CD8-positive, alpha-beta memory T cell (primary cell): ENCODE results near the gene TMSB15A. TPM values are rescaled to one million over a fixed set of nuclear protein-coding genes. Genes with fewer than 3 reads are reported as not detected.
"Not testable (repeated sequence)": the region's sequence is repeated elsewhere in the genome, so short reads cannot be mapped to it uniquely, and the experiment has no call there.

Experiments used
- CTCF ChIA-PET: fragments of 350-600 bp; sonication (Branson Sonifier 250); formaldehyde crosslinking; loops from one replicate; lab custom pipeline; 2021; ENCODE audit warnings: antibody characterized with exemption; lab: Charles Lee
- POLR2A ChIA-PET: fragments of 350-600 bp; sonication (Branson Sonifier 250); formaldehyde crosslinking; loops from one replicate; lab custom pipeline; 2021; ENCODE audit warnings: antibody characterized with exemption; lab: Charles Lee
- DNase-seq, 5 donors: peaks; one replicate each; pipeline versions ENCODE4 v3.0.0 to v3.0.0-alpha.2; 2020 to 2022; ENCODE audit warnings: mixed read lengths in 1 of 5
- H3K27ac ChIP-seq: one replicate; pipeline ENCODE4 v1.7.0; 2013; ENCODE audit warnings: low read depth, mild to moderate bottlenecking, low read length, moderate library complexity
- H3K27me3 ChIP-seq: 2 replicates; pipeline ENCODE4 v1.7.0; 2013; ENCODE audit warnings: low read length, mild to moderate bottlenecking; ENCODE audit not compliant: insufficient read depth, poor library complexity, severe bottlenecking
- H3K36me3 ChIP-seq: 2 replicates; pipeline ENCODE4 v1.7.0; 2013; ENCODE audit warnings: mild to moderate bottlenecking, low read length, moderate library complexity; ENCODE audit not compliant: insufficient read depth
- H3K4me1 ChIP-seq: 2 replicates; pipeline ENCODE4 v1.7.0; 2013; ENCODE audit warnings: mild to moderate bottlenecking, low read length, moderate library complexity; ENCODE audit not compliant: insufficient read depth
- H3K4me3 ChIP-seq: 2 replicates; pipeline ENCODE4 v1.7.0; 2013; ENCODE audit warnings: mild to moderate bottlenecking, low read length
- H3K9me3 ChIP-seq: 2 replicates; pipeline ENCODE4 v1.7.0; 2013; ENCODE audit warnings: mild to moderate bottlenecking, low read length
- H3K27ac Mint-ChIP-seq, 8 donors: one replicate each; pipeline ENCODE4 v1.8.0; 2020 to 2021; ENCODE audit warnings: mixed read lengths in 8 of 8, mild to moderate bottlenecking in 6 of 8, inconsistent platforms in 3 of 8, moderate library complexity in 3 of 8
- H3K27me3 Mint-ChIP-seq, 2 donors: one replicate each; pipeline ENCODE4 v1.8.0; 2020 to 2021; ENCODE audit warnings: mixed read lengths in 2 of 2, mild to moderate bottlenecking in 1 of 2, moderate library complexity in 1 of 2
- H3K36me3 Mint-ChIP-seq, 3 donors: one replicate each; pipeline ENCODE4 v1.8.0; 2020 to 2021; ENCODE audit warnings: mixed read lengths in 3 of 3, inconsistent platforms in 1 of 3, mild to moderate bottlenecking in 1 of 3
- H3K4me1 Mint-ChIP-seq, 3 donors: one replicate each; pipeline ENCODE4 v1.8.0; 2020 to 2021; ENCODE audit warnings: mixed read lengths in 3 of 3, inconsistent platforms in 1 of 3, mild to moderate bottlenecking in 1 of 3
- H3K4me3 Mint-ChIP-seq, 7 donors: one replicate each; pipeline ENCODE4 v1.8.0; 2020 to 2021; ENCODE audit warnings: mixed read lengths in 7 of 7, mild to moderate bottlenecking in 6 of 7, moderate library complexity in 4 of 7, inconsistent platforms in 2 of 7
- H3K9me3 Mint-ChIP-seq, 5 donors: one replicate each; pipeline ENCODE4 v1.8.0; 2020 to 2022; ENCODE audit warnings: mixed read lengths in 5 of 5, mild to moderate bottlenecking in 3 of 5, moderate library complexity in 2 of 5, inconsistent platforms in 1 of 5
- polyA plus RNA-seq: library from polyadenylated mRNA; unstranded; fragments of 300-500 nt; fragmentation: Illumina TruSeq; gene quantifications from one replicate; pipeline ENCODE4 v1.2.3, GENCODE V29; 2021
- total RNA-seq, 2 experiments: library from RNA; stranded (reverse); gene quantifications; one replicate each; pipeline ENCODE4 v1.2.3, GENCODE V29; 2021

The TMSB15A gene
- total and polyA plus RNA-seq, 3 experiments from 2014 or later: 0.33 to 0.49 TPM; not detected in 1

DNA sequence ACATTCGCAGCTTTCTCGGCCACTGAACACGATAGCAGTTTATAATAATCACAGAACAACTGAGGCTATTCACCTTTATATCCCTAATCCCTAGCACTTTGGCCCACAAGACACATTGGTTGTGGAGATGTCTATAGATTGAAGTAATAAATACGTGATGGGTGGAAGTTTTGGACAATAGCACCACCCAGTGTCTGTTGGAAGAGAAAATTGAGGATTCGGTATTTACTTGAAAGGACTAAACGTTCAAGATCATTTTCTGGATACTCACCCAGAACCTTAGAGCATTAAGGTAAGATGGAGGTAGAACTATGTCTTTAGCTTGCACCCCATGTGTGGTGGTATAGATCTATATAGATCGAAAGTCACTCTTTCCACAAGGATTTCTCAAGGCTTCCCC is 787 bp upstream of the TMSB15A start:
- Histone ChIP-seq H3K4me3 (no peak overlapping the region), H3K36me3 (no peaks in the 10 kb centered on the region), H3K27ac (no peak overlapping the region), H3K4me1 (peaks cover 4% of the 10 kb centered on the region), H3K27me3 (peaks cover 4% of the 10 kb centered on the region), H3K9me3 (no peaks in the 10 kb centered on the region)
- Mint-ChIP-seq H3K27me3 (peaks cover 17 to 50% of the 10 kb centered on the region in 2 donors), H3K4me3 (peak overlapping the region in 3 of 7 donors; percentile 14 to 82 (median 42)), H3K9me3 (peaks cover 0 to 2% (median 0%) of the 10 kb centered on the region in 5 donors), H3K27ac (no peak overlapping the region), H3K36me3 (no peaks in the 10 kb centered on the region), H3K4me1 (peaks cover 3 to 7% (median 3%) of the 10 kb centered on the region in 3 donors)
- DNase-seq: no peak
- CTCF ChIA-PET: no interaction called here
- POLR2A ChIA-PET: no interaction called here

DNA sequence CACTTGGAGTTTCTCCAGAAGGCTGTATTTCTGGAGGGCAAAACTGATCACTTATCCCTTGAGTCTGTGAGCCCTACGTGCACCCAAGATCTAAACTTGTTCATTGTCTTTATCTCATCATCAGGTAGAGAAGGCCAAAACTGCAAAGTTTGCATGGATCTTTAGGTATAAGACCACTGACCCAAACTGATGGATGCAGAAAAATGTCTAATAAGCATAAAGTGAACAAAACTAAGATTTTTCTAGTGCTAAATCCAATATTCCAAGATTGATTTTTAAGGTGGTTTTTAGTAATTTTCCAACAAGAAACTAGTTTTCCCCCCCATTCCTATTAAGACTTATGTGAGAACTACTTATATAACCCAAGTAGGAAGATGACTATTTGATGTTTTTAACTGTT is 2.0 kb downstream of the TMSB15A start:
- Histone ChIP-seq H3K9me3 (no peaks in the 10 kb centered on the region), H3K27me3 (peaks cover 4% of the 10 kb centered on the region), H3K36me3 (no peaks in the 10 kb centered on the region), H3K4me1 (peaks cover 4% of the 10 kb centered on the region), H3K4me3 (no peak overlapping the region), H3K27ac (no peak overlapping the region)
- Mint-ChIP-seq H3K27ac (no peak overlapping the region), H3K4me1 (peaks cover 3 to 7% (median 3%) of the 10 kb centered on the region in 3 donors), H3K36me3 (no peaks in the 10 kb centered on the region), H3K27me3 (peaks cover 19 to 56% of the 10 kb centered on the region in 2 donors), H3K4me3 (no peak overlapping the region), H3K9me3 (peaks cover 0 to 2% (median 0%) of the 10 kb centered on the region in 5 donors)
- CTCF ChIA-PET: no interaction called here
- no peak for DNase-seq
- POLR2A ChIA-PET: no interaction called here

DNA sequence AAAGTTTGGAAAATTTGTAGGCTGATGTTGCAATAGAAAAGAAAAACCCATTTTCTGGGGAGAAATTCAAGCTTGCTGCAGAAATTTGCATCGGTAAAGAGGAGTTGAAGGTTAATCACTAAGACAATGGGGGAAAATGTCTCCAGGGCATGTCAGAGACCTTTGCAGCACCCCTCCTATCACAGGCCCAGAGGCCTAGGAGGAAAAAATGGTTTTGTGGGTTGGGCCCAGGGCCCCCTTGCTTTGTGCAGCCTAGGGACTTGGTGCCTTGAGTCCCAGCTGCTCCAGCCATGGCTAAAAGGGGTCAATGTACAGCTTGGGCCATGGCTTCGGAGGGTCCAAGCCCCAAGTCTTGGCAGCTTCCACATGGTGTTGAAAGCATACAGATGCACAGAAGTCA is 17.8 kb downstream of the TMSB15A start:
- no peak for DNase-seq
- H3K9me3 Mint-ChIP-seq: peaks cover 0 to 3% (median 0%) of the 10 kb centered on the region in 5 donors
- H3K36me3 Mint-ChIP-seq: peaks cover 0 to 7% (median 0%) of the 10 kb centered on the region in 3 donors
- H3K4me1 Mint-ChIP-seq: no peaks in the 10 kb centered on the region
- Histone ChIP-seq H3K4me1 (no peaks in the 10 kb centered on the region), H3K9me3 (no peaks in the 10 kb centered on the region), H3K4me3 (no peak overlapping the region), H3K27ac (no peak overlapping the region), H3K27me3 (no peaks in the 10 kb centered on the region), H3K36me3 (no peaks in the 10 kb centered on the region)
- H3K27me3 Mint-ChIP-seq: peaks cover 2 to 10% of the 10 kb centered on the region in 2 donors
- no peak overlapping the region for H3K4me3 Mint-ChIP-seq
- CTCF ChIA-PET: no interaction called here
- POLR2A ChIA-PET: no interaction called here
- no peak overlapping the region for H3K27ac Mint-ChIP-seq

DNA sequence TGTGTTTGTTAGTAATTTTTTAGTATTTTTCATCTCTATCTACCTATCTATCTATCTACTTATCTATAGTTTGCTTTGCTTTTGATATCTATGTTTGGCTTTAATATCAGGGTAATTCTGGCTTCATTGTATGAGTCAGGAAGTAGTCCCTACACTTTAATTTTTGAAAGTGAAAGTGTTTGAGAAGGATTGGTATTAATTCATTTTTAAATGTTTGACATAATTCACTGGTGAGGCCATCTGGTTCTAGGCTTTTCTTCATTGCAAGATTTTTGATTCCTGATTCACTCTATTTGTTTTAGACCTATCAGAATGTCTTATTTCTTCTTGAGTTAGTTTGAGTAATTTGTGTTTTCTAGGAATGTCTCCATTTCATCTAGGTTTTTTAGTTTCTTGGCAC is 24.8 kb downstream of the TMSB15A start:
- ChIA-PET POLR2A (no interaction called here), CTCF (no interaction called here)
- DNase-seq: no peak
- Mint-ChIP-seq H3K36me3 (peaks cover 0 to 1% (median 0%) of the 10 kb centered on the region in 3 donors), H3K9me3 (peaks cover 0 to 2% (median 0%) of the 10 kb centered on the region in 5 donors), H3K27ac (no peak overlapping the region), H3K4me1 (peaks cover 0 to 5% (median 2%) of the 10 kb centered on the region in 3 donors), H3K27me3 (peaks cover 3 to 4% of the 10 kb centered on the region in 2 donors), H3K4me3 (no peak overlapping the region)
- H3K4me1 ChIP-seq: no peaks in the 10 kb centered on the region
- no peaks in the 10 kb centered on the region for H3K36me3 ChIP-seq
- H3K27me3 ChIP-seq: no peaks in the 10 kb centered on the region
- H3K9me3 ChIP-seq: no peaks in the 10 kb centered on the region
- H3K4me3 ChIP-seq: no peak overlapping the region
- no peak overlapping the region for H3K27ac ChIP-seq

DNA sequence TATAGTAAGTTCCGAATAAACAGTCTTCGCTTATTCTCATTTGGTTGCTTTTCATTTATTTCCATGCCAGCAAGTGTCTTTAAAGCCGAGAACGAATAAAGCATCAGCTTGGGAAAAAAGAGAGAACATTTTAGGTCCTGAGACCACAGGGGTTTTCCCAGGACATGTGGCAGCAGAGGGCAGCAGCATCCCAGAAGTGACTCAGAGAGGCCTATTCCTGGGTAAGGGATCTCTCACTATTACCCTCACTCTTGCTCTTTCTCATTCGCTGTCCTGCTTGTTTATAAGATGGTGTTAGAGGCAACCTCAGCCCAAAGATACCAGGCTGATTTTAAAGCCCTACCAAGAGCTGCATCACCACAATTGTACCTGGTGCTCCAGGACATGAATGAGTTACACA is 37.8 kb downstream of the TMSB15A start:
- H3K27me3 ChIP-seq, POLR2A ChIA-PET, CTCF ChIA-PET, H3K27ac ChIP-seq, H3K27ac Mint-ChIP-seq, H3K9me3 Mint-ChIP-seq, H3K36me3 Mint-ChIP-seq, H3K9me3 ChIP-seq, DNase-seq, H3K4me3 Mint-ChIP-seq, H3K4me3 ChIP-seq, H3K27me3 Mint-ChIP-seq, H3K4me1 Mint-ChIP-seq, H3K4me1 ChIP-seq, H3K36me3 ChIP-seq: not testable (repeated sequence)

DNA sequence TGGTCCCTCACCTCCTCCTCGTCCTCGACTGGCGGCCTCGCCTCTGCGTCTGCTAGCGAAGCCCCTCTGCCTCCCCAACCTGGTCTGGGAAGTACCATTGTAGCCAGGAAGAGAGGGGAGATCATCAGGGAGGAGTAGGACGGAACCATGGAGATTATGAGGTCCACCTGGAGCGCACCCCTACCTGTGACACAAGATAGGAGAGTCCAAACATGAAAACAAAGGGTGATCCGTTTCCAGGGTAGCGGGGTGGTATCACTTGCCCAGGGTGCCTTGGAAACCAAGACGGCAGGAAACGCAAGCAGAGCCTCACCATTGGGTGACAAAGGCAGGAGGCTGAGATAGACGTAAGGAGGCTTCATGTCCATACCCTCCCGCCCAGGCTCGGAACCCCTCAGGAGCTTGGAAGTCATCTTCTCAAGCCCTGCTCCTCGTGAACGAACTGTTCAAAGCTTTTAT is 44.7 kb downstream of the TMSB15A start, which contains the start of gene TCP11X2:
Gene TCP11X2, minus strand, starts transcription at position 51 of the 459 bp plus-strand sequence.
- H3K27me3 Mint-ChIP-seq, H3K27ac ChIP-seq, H3K4me1 Mint-ChIP-seq, DNase-seq, H3K36me3 ChIP-seq, H3K27ac Mint-ChIP-seq, H3K9me3 Mint-ChIP-seq, H3K4me3 ChIP-seq, H3K4me3 Mint-ChIP-seq, POLR2A ChIA-PET, H3K4me1 ChIP-seq, H3K36me3 Mint-ChIP-seq, CTCF ChIA-PET, H3K9me3 ChIP-seq, H3K27me3 ChIP-seq: not testable (repeated sequence)

DNA sequence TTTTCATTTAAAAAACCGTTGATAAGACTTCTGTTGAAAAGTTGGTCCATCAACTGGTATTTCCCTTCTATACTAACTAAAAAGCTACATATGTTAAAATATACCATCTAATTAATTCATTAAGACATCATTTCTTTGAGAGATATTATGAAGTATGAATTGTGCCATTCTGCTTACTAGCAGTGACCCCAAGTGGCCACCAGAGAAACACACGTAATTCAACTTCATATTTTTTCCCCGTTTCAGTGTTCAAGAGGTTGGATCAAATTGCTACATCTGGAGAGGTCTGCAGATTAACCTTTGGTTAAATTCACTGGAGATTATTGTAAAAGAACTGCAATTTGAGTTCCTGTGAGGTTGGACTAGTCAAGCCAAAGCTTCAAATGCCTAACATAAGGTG is 46.3 kb downstream of the TMSB15A start:
- CTCF ChIA-PET, H3K27me3 Mint-ChIP-seq, H3K27me3 ChIP-seq, H3K4me1 Mint-ChIP-seq, H3K36me3 Mint-ChIP-seq, H3K4me1 ChIP-seq, H3K36me3 ChIP-seq, H3K27ac Mint-ChIP-seq, H3K4me3 ChIP-seq, H3K9me3 Mint-ChIP-seq, DNase-seq, H3K4me3 Mint-ChIP-seq, POLR2A ChIA-PET, H3K9me3 ChIP-seq, H3K27ac ChIP-seq: not testable (repeated sequence)
